CD4-positive, alpha-beta T cell treated with Interleukin-17A for 1 hour (primary cell): Measurements from ENCODE around the gene OPCML.
A peak's percentile ranks its signal among the peaks of the same experiment; 100 is the strongest.
"Not testable (repeated sequence)": the region's sequence is repeated elsewhere in the genome, so short reads cannot be mapped to it uniquely, and the experiment has no call there.

Source experiments
- DNase-seq: peaks from one replicate; pipeline ENCODE4 v3.0.0-alpha.2; 2020

OPCML gene

DNA sequence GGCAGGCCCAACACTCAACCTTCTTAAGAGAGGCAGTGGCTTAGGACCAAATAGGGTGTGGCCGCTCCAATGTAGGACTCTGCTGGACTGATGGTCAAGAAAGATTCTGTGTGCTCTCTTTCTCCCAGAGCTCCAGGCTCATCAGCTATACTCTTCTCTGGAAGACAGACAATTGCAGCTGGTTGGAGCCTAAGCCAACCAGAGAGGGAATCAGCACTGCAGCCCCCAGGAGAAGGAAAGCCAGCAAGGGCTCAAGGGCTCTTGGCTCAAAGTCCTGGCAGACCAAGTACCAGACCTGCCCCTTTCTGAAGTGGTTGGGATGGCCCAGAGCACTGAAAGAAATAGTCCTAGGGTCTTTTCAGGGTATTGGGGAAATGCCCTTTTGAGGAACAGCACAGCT, 1084.5 kb downstream of the OPCML start:
- no peak for DNase-seq

DNA sequence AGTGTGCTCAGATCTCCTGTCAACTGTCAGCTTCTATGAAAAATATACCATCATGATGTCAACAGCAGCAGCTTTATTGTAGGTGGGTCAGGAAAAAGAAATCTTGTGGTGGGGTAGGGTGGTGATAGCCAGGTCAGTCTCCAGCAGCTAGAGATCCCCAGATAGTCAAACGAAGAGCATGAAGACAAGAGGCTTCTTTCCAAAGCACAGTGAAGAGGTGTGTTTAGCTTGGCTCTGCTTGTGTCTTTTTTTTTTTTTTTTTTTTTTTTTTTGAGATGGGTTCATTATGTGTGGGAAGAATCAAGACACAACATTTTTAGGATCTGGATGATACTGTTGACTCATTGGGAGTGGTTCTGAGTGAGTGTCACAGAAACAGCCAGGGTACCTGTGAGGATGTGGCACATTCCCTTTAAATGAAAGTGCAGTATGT, 1086.4 kb downstream of the OPCML start:
- DNase-seq, result no peak

DNA sequence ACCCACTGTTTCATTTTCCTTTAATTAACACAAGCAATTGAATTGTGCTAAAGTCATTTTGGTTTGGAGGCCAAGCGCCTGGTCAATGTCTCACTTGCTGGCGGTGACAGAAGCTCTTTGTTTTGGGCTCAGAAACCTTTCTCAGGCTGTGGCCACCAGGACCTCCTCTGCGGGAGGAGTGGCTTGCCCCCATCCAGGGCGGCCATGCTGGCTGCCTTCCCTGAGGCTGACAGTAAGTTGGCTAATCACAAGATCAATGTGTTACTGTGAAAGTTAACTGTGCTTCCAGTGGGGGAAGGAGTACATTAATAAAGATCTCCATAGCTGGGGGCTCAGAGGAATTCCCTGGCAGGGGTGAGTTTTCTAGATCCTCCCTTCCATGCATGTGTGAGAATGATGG, 1087.4 kb downstream of the OPCML start:
- DNase-seq, result no peak

DNA sequence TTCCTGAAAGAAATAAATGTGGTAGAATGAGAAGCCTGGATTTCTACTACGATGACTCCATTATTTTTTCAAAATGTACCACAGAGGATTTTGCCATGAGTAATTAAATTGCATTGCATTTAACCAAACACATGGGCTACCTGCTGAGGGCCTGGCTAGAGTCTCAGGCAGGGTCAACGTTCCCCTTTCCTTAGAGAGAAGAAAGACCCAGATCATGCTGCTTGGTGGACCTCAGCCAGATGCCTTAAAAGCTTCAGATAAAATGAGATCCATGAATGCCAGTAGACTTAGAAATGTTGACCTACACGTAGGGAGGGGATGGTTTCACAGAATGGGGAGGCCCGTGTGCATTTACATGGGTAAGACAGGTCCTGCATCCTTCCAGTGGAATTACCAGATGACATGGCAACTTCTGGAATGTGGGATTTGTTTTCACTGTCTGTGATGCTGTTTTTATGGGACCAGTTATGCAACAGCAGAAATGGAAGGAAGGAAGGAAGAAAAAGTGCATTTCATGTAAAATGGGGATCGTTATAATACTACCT, 1092.5 kb downstream of the OPCML start:
- no peak for DNase-seq

DNA sequence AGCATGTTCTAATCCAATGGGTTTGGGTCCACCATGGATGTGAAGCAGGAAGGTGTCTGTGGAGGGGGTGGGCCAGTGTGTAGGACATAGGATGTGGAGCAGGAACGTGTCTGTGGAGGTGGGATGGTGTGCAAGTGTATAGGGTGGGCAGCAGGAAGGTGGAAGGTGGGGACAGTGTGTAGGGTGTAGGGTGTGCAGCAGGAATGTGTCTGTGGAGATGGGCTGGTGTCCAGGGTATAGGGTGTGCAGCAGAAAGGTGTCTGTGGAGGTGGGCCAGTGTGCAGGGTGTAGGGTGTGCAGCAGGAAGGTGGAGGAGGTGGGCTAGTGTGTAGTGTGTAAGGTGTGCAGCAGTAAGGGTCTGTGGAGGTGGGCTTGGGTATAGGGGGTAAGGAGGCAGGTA, 1093.9 kb downstream of the OPCML start:
- no peak for DNase-seq

DNA sequence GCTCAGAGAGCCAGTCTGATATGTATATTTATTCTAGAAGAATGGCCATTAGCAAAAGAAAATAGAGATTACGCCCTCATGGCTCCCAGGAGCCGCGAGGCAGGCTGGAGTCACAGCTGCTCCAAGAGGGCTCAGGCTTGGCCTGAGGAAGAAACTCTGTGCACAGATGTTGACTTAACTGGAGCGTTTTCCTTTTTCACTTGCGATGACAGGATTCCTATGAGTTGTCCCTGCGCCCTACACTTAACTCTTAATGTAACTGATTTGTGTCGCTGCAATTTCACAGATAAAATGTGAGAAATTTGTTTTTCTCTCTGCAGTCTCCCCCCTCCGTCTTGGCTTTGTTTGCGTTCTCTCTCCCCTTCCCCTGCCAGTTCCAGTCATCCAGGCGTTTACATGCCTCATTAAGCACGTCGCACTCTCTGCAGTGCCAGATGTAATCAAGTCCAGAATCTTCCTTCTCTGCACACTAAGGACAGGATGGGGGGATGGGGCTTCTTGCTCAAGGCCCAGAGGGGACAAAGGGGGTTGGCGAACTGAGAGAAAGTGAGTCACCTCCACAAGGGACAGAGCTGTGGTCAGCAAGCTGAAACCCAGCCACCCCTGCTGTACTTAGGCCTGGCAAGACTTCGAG, 1101.8 kb downstream of the OPCML start:
- DNase-seq, result no peak

DNA sequence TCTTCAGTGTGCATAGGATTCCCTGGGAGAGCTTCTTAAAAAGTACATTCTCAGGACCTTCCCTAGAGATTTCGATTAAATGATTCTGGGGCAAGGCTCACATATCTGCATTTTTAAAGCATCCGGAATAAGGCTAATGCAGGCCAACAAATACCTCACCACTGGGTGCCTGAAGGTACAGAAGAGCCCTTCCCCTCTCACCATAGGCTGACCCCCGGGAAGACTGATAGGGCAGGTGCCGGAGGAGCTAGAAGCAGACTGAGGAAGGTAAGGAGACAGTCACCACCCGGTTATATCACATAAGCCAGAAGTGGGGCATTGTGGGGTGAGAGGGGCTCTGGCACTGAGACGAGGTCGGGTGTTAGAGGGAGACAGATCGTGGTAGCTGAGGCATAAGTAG, 1102.6 kb downstream of the OPCML start:
- no peak for DNase-seq

DNA sequence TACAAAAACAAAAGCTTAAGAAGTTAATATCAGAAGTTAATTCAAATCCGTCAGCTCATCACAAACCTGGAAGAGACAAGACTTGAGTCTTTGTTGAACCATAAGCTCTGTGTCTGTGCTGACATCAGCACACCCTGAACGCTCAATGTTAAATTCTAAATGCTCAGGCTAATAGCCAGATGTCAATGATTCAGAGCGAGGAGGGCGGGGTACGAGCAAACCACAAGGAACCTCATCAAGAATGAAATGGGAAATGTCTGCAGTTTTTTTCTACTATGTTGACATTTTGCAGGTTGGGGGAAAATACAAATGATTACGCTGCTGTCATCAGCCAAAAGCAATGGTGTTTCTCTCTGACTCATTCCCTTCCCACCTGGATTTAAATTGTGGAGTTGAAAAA, 1104.7 kb downstream of the OPCML start:
- no peak for DNase-seq

DNA sequence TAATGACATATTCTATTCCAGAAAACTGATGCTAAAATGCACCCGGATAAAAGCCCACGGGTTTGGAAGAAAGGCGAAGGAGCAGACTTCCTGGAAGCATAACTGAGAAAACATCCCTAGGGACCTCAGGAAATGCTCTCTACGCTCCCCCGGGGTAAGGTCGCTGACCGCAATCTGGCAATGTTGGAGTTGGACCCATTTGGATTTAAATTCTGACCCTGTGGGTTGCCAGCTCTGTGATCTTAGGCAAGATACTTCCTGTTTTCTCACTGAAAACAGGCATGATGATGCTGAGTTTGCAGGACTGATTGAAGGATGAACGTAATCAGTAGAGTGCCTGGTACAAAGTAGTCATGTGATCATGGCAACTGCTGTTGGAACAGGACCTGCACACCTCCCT, 1107.9 kb downstream of the OPCML start:
- DNase-seq, result no peak

DNA sequence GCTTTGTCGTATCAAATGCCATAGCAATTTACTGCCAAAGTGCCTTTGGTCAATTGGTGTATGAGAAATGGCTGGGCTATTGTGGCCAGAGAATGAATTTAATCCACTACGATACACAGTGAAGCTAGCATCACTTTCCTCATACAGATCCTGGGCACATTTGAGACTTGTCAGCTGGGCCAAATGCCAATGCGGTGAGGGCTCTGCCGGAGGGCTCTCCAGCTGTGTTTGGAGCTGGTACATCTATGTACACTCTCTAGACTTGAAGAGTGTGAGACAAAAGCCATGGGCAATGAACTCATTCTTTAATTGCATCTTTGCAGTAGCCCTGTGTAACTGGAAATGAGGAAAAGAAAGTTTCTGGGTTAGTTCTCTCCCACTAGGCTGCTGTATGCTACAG, 1109.0 kb downstream of the OPCML start:
- DNase-seq, result no peak

DNA sequence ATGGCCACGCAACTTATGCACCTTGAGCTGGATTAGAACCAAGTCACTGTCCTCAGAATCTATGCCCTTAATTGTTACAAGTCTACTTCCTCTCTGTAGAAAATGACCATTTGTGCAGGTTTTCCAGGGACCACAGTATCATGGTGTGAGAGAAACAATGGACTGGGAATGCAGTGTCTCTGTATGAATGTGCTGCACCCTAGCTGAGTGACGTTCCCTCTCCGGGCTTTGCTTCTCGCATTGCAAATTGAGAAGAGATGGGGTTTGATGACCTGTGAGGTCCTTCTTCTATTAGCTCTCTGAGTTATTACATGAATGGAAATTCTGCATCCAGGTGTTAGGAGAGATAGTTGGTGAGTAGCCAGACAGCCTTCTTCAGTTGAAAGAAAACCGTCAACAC, 1109.6 kb downstream of the OPCML start:
- no peak for DNase-seq

DNA sequence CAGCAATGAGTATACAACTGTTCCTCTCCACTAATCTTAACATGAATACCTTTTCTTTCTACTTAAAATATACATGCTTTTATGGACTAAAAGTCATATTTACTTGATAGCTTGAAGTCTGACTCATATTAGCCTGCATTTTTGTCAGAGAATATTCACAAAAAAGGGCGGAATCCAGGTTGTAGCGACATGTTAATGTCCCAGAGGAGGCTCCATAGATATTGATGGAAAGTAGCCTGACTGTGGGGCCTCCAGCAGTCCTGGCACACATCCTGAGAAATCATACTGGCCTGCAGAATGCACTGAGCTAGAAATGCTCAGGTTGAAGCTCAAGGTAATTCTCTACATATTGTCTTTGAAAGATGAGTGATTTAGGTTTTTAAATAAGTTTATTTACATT, 1110.7 kb downstream of the OPCML start:
- no peak for DNase-seq

DNA sequence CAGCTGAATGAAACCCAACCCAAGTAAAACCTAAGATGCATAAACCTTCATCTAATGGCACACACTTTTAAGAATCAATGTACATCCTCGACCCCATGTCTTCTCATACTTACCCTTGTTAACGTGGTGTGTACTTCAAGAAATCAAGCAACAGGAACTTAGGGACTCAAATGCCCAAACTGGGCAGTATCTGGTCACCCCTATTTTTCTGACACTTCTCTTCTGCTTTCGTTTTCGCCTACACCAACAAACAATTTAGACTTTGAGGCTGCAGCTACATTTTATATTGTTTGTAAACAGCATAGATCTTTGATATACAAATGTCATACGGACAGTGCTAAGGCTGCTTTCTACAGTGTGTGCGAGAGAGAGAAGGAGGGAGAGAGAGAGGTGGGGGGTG, 1117.8 kb downstream of the OPCML start:
- DNase-seq, result no peak

DNA sequence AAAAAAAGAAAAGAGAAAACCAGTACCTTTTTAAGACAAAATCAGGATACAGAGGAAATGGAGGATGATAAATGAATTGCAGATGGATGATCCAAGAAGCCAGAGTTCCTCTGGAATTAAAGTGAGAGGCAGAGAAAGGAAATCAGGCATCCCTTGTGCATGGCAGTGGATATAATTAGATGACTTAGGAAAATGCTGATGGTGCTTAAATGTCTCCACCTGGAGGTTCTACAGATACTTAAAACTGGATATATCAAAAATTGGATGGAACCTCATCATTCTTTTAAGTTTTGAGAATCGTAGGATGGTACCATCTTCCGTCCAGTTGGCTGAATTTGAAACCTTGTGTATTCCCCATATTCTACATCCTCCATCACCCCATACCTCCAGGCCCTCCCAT, 1121.9 kb downstream of the OPCML start:
- DNase-seq, result no peak

DNA sequence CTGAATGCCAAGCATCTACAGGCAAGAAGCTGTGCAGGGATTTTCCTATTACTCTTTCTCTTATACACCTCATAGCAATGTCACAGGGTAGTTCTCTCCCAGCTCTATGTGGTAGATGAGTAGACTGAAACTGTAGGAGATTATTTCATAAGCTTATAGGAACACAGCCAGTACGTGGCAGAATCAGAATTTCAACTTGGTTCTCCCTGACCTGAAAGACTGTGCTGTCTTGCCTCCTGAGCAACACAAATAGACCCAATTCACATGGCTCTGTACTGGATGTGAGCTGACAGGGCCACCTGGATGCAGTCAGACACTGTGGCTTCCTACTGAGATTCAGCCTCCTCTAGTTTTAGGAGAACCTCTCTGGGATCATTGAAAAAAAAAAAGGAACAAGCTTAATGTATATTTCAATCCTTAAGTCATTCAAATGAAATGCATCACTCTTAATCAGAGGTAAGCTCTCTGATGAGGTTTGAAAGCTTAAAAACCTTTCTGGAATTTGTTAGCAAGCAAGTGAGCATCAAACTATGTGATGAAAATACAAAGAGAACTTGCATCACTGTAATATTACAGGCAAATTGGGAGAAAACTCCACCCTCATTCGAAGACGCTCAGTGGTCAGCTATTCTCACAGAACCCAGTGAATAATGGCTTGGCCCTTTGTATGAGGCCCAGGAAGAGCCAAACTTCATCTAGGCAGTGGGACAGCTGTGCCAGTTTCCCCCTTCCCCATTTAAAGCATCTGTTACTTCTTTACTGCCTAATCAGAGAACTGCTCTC, 1122.5 kb downstream of the OPCML start:
- no peak for DNase-seq

DNA sequence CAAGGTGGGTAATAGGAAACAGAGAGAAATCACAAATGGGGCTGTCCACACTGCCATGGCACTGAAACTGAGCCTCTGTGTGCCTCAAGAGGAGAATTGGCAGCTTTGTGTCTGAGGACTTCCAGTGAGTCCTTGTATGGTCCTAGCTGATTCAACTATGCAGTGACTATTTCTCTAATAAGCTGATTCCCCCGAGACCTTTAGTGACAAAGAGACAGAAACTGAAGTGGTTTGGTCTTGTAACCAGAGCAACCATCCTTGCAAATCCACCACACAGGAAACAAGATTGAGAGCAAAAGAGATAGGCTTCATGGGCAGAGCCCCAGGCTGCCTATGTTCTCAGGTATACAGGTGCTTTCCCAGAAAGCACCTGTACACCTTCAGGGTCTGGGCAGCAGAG, 1123.4 kb downstream of the OPCML start:
- DNase-seq, result no peak

DNA sequence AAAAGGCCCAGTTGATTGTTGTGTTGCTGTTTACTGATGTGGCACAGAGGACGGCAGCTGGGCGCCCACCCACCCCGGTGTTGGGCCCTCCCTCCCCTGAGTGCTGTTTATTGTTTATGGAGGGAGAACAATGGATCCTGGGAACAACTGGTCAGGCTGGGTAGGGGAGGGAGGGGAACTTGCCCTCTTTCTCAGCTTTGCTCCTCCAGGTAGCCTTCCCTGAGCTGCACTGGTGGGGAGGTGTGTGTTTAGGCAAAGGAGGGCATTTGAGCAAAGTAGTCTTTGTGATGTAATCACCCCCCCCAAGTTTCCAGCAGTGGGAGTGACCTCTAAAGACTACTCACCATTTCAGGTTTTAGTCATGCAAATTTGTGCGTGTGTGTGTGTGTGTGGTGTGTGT, 1126.6 kb downstream of the OPCML start:
- no peak for DNase-seq

DNA sequence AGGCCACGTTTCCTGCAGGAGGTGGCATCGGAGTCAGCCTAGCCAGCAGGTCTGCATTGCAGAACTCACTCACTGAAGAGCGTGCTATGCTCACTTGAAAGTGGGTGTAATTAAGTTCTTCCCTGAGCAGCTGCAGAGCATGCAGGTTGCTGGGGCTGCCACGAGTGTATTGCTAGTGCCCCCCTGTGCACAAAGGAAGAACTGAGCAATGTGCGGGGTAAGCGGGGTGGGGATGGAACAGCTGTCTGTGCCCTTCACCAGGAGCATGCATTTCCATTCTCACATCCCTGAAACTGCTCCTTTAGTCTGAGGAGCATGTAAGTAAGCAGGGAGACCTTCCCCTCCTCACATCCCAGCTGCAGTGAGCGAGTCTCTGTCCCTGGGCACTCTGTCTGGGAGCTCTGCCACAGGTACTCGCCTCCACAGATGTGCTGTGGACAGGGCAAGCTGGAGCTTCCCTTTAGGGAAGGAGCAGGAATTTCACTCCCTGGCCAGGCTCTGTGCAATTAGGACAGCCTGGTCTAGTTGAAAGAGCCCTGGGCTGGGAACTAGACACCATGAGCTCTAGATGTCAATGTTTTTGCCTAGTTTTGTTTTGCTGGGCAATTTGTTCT, 1130.1 kb downstream of the OPCML start:
- DNase-seq, result peak; percentile 7

DNA sequence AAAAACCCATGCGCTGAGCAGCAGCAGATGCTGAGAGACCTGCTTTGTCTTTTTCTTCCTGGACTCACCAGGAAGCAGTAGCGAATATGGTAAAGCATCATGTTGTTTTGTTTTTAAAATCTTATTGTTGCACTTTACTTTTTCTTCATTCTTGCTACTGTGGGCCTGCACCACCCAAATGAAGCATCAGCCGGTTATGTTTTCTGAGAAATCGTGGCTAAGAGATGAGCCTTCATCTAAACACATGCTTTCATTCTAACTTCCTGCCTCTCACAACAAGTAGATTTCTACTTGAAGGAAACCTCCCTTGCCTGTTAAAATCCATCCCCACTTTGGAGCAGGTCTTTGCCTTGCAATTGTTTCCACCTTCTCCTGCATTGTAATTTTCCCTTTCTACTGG, 1136.0 kb downstream of the OPCML start:
- DNase-seq, result no peak

DNA sequence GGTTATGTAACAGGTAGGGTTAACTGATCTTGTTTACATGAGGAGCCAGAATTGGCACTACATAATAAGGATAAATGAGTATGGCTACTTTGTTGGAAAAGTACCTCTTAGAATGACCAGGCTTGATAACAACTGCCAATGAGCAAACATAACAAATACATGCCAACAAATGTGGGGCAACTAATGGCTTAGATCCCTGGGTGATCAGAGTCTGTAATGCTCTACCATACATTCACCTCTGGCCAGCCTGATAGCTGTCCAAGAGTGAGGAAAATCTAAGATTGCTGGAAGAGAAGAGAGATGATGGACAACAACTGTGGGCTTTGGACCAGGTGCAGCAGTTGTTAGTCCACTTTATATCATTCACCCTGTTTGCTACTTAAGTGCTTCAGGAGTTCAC, 1136.9 kb downstream of the OPCML start:
- DNase-seq, result no peak

DNA sequence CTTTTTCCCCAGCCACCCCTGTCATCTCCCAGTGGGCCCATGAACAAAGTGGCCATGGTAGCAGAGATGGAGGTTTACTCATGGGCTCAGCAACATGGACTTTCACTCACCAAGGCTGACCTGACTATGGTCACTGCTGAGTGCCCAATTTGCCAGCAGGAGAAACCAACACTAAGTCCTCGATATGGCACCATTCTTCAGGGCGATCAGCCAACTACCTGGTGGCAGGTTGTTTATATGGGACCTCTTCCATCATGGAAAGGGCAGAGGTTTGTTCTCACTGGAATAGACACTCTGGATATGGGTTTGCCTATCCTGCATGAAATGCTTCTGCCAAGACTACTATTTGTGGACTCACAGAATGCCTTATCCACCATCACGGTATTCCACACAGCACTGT, 1152.8 kb downstream of the OPCML start:
- no peak for DNase-seq

DNA sequence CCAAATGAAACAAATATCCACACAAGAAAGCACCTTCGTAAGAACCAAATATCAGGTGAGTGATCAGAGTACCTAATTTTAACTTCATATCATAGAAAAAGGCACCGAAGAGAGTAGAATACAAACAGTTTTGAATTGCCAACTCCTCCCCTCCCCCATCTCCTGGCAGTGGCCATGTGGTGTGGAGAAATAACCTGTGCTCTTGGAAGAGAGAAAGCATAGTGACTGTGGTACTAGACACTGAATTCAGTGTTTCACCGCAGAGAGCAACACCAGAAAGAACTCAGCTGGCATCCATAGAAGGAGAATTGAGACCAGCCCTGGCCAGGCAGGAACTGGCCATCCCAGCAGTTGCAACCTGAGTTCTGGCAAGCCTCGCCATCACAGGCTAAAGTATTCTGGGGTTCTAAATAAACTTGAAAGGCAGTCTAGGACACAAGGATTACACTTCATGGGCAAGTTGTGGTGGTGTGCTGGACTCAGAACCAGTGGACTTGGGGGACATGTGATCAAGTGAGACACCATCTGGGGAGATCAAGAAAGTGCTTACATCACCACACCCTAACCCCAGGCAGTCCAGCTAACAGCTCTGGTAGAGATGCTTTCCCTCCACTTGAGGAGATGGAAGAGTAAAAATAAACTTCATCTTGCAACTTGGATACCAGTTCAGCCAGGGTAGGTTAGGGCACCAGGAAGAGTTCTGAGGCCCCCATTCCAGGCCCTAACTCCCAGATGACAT, 1158.7 kb downstream of the OPCML start:
- no peak for DNase-seq

DNA sequence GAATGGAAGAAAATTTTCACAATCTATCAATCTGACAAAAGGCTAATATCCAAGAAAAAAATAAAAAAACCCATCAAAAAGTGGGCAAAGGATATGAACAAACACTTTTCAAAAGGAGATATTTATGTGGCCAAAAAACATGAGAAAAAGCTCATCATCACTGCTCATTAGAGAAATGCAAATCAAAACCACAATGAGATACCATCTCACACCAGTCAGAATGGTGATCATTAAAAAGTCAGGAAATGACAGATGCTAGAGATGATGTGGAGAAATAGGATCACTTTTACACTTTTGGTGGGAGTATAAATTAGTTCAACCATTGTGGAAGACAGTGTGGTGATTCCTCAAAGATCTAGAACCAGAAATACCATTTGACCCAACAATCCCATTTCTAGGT, 1162.2 kb downstream of the OPCML start:
- not testable (repeated sequence) for DNase-seq
